GM21390 (cell line): ENCODE measurements around the gene NYAP1.
A peak's percentile ranks its signal among the peaks of the same experiment; 100 is the strongest.

ENCODE experiments used
- ATAC-seq: cut with Tn5 transposase; IDR thresholded peaks from one replicate; pipeline ENCODE4 v1.9.1; 2021; ENCODE audit not compliant: unreplicated experiment

NYAP1 gene

GRCh38 chr7:100456562-100456961 is 27.2 kb upstream of the NYAP1 start:
- ATAC-seq = no peak

- ATAC-seq = no peak
Observed at GRCh38 chr7:100457033-100457432, 26.7 kb upstream of the NYAP1 start.

GRCh38 chr7:100464210-100464660 is 19.5 kb upstream of the NYAP1 start, which contains the start of gene SPACDR:
Gene SPACDR, minus strand, starts transcription at chr7:100464260. Its CDS starts 235 bp downstream, at chr7:100464025.
- no peak for ATAC-seq

GRCh38 chr7:100464791-100465190 is 18.9 kb upstream of the NYAP1 start:
- no peak for ATAC-seq

- ATAC-seq = no peak
Observed at GRCh38 chr7:100465299-100465698, 18.4 kb upstream of the NYAP1 start.

GRCh38 chr7:100465702-100466311 is 17.9 kb upstream of the NYAP1 start:
- no peak for ATAC-seq

- no peak for ATAC-seq
Observed at GRCh38 chr7:100466653-100467605, 16.8 kb upstream of the NYAP1 start.

- no peak for ATAC-seq
Observed at GRCh38 chr7:100467638-100468373, 15.9 kb upstream of the NYAP1 start.

GRCh38 chr7:100469227-100470044 is 14.3 kb upstream of the NYAP1 start:
- ATAC-seq = no peak

- ATAC-seq = no peak
Observed at GRCh38 chr7:100471021-100471420, 12.7 kb upstream of the NYAP1 start.

GRCh38 chr7:100472121-100472851 is 11.4 kb upstream of the NYAP1 start:
- ATAC-seq = no peak

GRCh38 chr7:100472854-100473499 is 10.8 kb upstream of the NYAP1 start:
- no peak for ATAC-seq

GRCh38 chr7:100475549-100475948 is 8.2 kb upstream of the NYAP1 start:
- no peak for ATAC-seq

GRCh38 chr7:100476101-100476780 is 7.5 kb upstream of the NYAP1 start:
- no peak for ATAC-seq

GRCh38 chr7:100476903-100477870 is 6.5 kb upstream of the NYAP1 start:
- ATAC-seq = no peak

GRCh38 chr7:100477871-100478267 is 5.9 kb upstream of the NYAP1 start:
- no peak for ATAC-seq

- peak; percentile 63 for ATAC-seq
Observed at GRCh38 chr7:100478958-100479660, 4.6 kb upstream of the NYAP1 start, which contains the start of gene TSC22D4. Gene TSC22D4, minus strand, starts transcription at chr7:100479214. Its CDS starts 1,176 bp downstream, at chr7:100478038.
